HepG2 (cell line): ENCODE data around the gene CADPS. TPM values are rescaled to one million over a fixed set of nuclear protein-coding genes. Genes with fewer than 3 reads are reported as not detected.

Experiments
- ATAC-seq: fragments of 200-7000 bp; cut with Tn5 transposase; 3 replicates; pipeline ENCODE4 v1.9.1; 2020; ENCODE audit warnings: mild to moderate bottlenecking, moderate library complexity
- BruUV-seq: library from RNA; stranded (reverse); fragments of 400-500 nt; replicated peaks from 2 replicates; lab custom pipeline; 2021; lab: Mats Ljungman, UMichigan
- CTCF ChIA-PET: fragments of 300-600 bp; formaldehyde crosslinking; extraction: SDS; loops from one replicate; lab custom pipeline; 2021; ENCODE audit warnings: low total read pairs, inconsistent platforms, low intra/inter-chr PET ratio; lab: Yijun Ruan, JAX
- POLR2A ChIA-PET: fragments of 350-600 bp; sonication (Branson Sonifier 250); formaldehyde crosslinking; loops from one replicate; lab custom pipeline; 2020; ENCODE audit warnings: antibody characterized with exemption, inconsistent platforms; lab: Yijun Ruan, JAX
- DNase-seq: peaks from one replicate; pipeline ENCODE4 v3.0.0-alpha.2; 2015; ENCODE audit warnings: low spot score
- FAIRE-seq: peaks from 3 replicates; lab custom pipeline; 2011; peaks lifted over from hg19 to GRCh38; lab: Jason Lieb, UNC
- H2AFZ ChIP-seq: one replicate; pipeline ENCODE4 v1.6.1; 2011; ENCODE audit warnings: low read length, inconsistent platforms
- H3K27ac ChIP-seq: fragments of 300-600 bp; 3 replicates; pipeline ENCODE4 v1.8.0; 2011; ENCODE audit warnings: mixed run types, mild to moderate bottlenecking, mixed read lengths, low read length, inconsistent platforms; ENCODE audit not compliant: insufficient read depth; ENCODE audit errors: extremely low read length
- H3K27me3 ChIP-seq, 2 experiments: fragments of 200-600 bp in 1 of 2; 2 replicates in 1 of 2; 3 replicates in 1 of 2; pipeline versions ENCODE4 v1.6.0 to v1.8.0; 2011; ENCODE audit warnings: low read length in 2 of 2, mild to moderate bottlenecking in 2 of 2, moderate library complexity in 2 of 2, inconsistent platforms in 1 of 2; ENCODE audit not compliant: insufficient read depth in 2 of 2, control insufficient read depth in 1 of 2
- H3K36me3 ChIP-seq, 2 experiments: fragments of 200-600 bp in 1 of 2; replicated peaks in 1 of 2; 2 replicates in 1 of 2; 3 replicates in 1 of 2; pipeline versions ENCODE4 v1.5.1 to v1.8.0; 2011; ENCODE audit warnings: low read length in 2 of 2, inconsistent platforms in 1 of 2; ENCODE audit not compliant: insufficient read depth in 2 of 2, control insufficient read depth in 1 of 2
- H3K4me1 ChIP-seq: 2 replicates; pipeline ENCODE4 v1.5.1; 2012; ENCODE audit warnings: low read length, inconsistent platforms; ENCODE audit not compliant: insufficient read depth
- H3K4me2 ChIP-seq: 2 replicates; pipeline ENCODE4 v1.6.0; 2011; ENCODE audit warnings: low read depth, low read length, inconsistent platforms
- H3K4me3 ChIP-seq, 3 experiments: fragments of 200-600 bp in 1 of 3; sonication (generic), shearing (Covaris generic) in 1 of 3; replicated peaks in 1 of 3; 2 replicates each; pipeline ENCODE4 v1.5.1; 2011 to 2016; ENCODE audit warnings: low read length in 3 of 3, inconsistent platforms in 2 of 3, low read depth in 2 of 3, mild to moderate bottlenecking in 2 of 3, control low read depth in 1 of 3, mixed read lengths in 1 of 3; ENCODE audit not compliant: insufficient read depth in 1 of 3
- H3K79me2 ChIP-seq: one replicate; pipeline ENCODE4 v1.6.1; 2011; ENCODE audit warnings: low read length, inconsistent platforms; ENCODE audit not compliant: insufficient read depth
- H3K9ac ChIP-seq: 2 replicates; pipeline ENCODE4 v1.6.0; 2011; ENCODE audit warnings: mild to moderate bottlenecking, low read depth, low read length, inconsistent platforms; ENCODE audit not compliant: insufficient read depth
- H3K9me3 ChIP-seq: 2 replicates; pipeline ENCODE4 v1.5.1; 2012; ENCODE audit warnings: mild to moderate bottlenecking, low read length
- H4K20me1 ChIP-seq: 2 replicates; pipeline ENCODE4 v1.6.0; 2011; ENCODE audit warnings: inconsistent platforms, mild to moderate bottlenecking, low read length, moderate library complexity; ENCODE audit not compliant: insufficient read depth
- E2F5 ChIP-seq: sonication (generic); formaldehyde crosslinking; conservative IDR thresholded peaks from 2 replicates; pipeline ENCODE4 v1.4.0; 2020; ENCODE audit warnings: missing genetic modification reagents
- GMEB1 ChIP-seq: sonication (generic); formaldehyde crosslinking; IDR thresholded peaks from 2 replicates; pipeline ENCODE4 v1.5.1; 2020; ENCODE audit warnings: missing genetic modification reagents, mild to moderate bottlenecking, borderline replicate concordance
- NCOA5 ChIP-seq: sonication (generic); formaldehyde crosslinking; IDR thresholded peaks from 2 replicates; pipeline ENCODE4 v1.4.0; 2020; ENCODE audit warnings: missing genetic modification reagents
- RAD21 ChIP-seq: fragments of 450-650 bp; formaldehyde crosslinking; IDR thresholded peaks from 2 replicates; pipeline ENCODE4 v1.5.0; 2020; ENCODE audit warnings: mild to moderate bottlenecking
- SP2 ChIP-seq: sonication (generic); formaldehyde crosslinking; IDR thresholded peaks from 2 replicates; pipeline ENCODE4 v1.5.1; 2020; ENCODE audit warnings: mild to moderate bottlenecking, missing genetic modification reagents
- TCF7 ChIP-seq: sonication (generic); IDR thresholded peaks from 2 replicates; pipeline ENCODE4 v1.6.1; 2016; ENCODE audit warnings: antibody characterized with exemption, low read depth
- THAP9 ChIP-seq: sonication (generic); formaldehyde crosslinking; IDR thresholded peaks from 2 replicates; pipeline ENCODE4; 2020; ENCODE audit warnings: missing genetic modification reagents, mild to moderate bottlenecking, borderline replicate concordance
- ZNF253 ChIP-seq: sonication (generic); formaldehyde crosslinking; IDR thresholded peaks from 2 replicates; pipeline ENCODE4 v1.8.0; 2022; ENCODE audit warnings: mild to moderate bottlenecking, missing genetic modification reagents, borderline replicate concordance
- ZNF512 ChIP-seq: sonication (generic); formaldehyde crosslinking; IDR thresholded peaks from 2 replicates; pipeline ENCODE4 v1.4.0; 2020; ENCODE audit warnings: mild to moderate bottlenecking, missing genetic modification reagents
- ZNF549 ChIP-seq: sonication (generic); formaldehyde crosslinking; IDR thresholded peaks from 2 replicates; pipeline ENCODE4 v1.5.0; 2020; ENCODE audit warnings: missing genetic modification reagents
- WGBS: methylation state at CpG from one replicate; pipeline ENCODE4 v1.1.6; 2017; ENCODE audit warnings: low lambda C conversion rate; 5-methylcytosine and 5-hydroxymethylcytosine counted together
- in situ Hi-C: cut with HindIII; loops from 2 replicates; pipeline ENCODE4 v1.10.0; 2017; ENCODE audit warnings: low pct_unique_long_range_greater_than_20kb; ENCODE audit not compliant: extremely low pct_ligation_motif_present
- intact Hi-C: fragments of 100-400 bp; cut with micrococcal nuclease; formaldehyde crosslinking; loops from one replicate; pipeline ENCODE4 v1.10.0; 2022; ENCODE audit not compliant: unreplicated experiment
- polyA plus RNA-seq, 8 experiments: library from polyadenylated mRNA; depleted of rRNA in 3 of 8; stranded (reverse) in 7 of 8; unstranded in 1 of 8; fragments of >200 nt; fragmentation: Illumina TruSeq in 4 of 8; extraction: Trizol in 4 of 8; gene quantifications; 2 replicates each; pipeline versions ENCODE4 v1.2.1 to v1.2.3, GENCODE V29; 2011 to 2016; ENCODE audit warnings: low read depth in 4 of 8, missing spikeins in 1 of 8, mixed read lengths in 1 of 8; ENCODE audit not compliant: insufficient read depth in 1 of 8
- total RNA-seq, 5 experiments: library from RNA; depleted of rRNA; stranded (reverse); fragments of >200 nt; fragmentation: Illumina TruSeq; extraction: Trizol; gene quantifications; 2 replicates each; pipeline ENCODE4 v1.2.3, GENCODE V29; 2016; ENCODE audit warnings: low read depth in 1 of 5
- TF ChIP-seq, protein P1 (sequence below): sonication (generic); formaldehyde crosslinking; IDR thresholded peaks from 2 replicates; pipeline ENCODE4 v1.5.0; 2020; ENCODE audit warnings: mild to moderate bottlenecking, missing genetic modification reagents, borderline replicate concordance
- TF ChIP-seq, protein P2 (sequence below): sonication (generic); formaldehyde crosslinking; IDR thresholded peaks from 2 replicates; pipeline ENCODE4 v1.8.1; 2023; ENCODE audit warnings: mild to moderate bottlenecking, missing genetic modification reagents, borderline replicate concordance

The CADPS gene
- total and polyA plus RNA-seq, 2 of the 13 experiments (the other 11 are each of a cell fraction or from before 2014, with no cell fraction given), result not detected

DNA sequence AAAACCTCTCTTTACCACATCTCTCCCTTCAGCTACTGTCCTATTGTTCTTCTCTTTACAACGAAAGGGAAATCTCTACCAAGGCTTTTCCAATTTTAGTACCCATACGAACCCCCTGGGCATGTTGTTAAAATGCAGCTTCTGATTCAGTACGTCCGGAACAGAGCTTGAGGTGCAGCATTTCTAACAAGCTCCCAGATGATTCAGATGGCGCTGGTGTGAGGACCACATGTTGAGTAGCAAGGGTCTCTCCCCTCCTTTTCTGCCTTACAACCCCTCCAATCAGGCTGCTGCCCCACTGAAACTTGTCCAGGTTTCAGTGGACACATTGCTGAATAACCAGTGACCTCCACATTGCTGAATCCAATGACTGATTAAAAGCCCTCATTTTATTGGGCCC is 324.8 kb downstream of the CADPS start (continued):
- no peak for TF ChIP-seq THAP9 (CRISPR knock-in tag)
- no peak for TF ChIP-seq TCF7
- TF ChIP-seq, protein P1, sequence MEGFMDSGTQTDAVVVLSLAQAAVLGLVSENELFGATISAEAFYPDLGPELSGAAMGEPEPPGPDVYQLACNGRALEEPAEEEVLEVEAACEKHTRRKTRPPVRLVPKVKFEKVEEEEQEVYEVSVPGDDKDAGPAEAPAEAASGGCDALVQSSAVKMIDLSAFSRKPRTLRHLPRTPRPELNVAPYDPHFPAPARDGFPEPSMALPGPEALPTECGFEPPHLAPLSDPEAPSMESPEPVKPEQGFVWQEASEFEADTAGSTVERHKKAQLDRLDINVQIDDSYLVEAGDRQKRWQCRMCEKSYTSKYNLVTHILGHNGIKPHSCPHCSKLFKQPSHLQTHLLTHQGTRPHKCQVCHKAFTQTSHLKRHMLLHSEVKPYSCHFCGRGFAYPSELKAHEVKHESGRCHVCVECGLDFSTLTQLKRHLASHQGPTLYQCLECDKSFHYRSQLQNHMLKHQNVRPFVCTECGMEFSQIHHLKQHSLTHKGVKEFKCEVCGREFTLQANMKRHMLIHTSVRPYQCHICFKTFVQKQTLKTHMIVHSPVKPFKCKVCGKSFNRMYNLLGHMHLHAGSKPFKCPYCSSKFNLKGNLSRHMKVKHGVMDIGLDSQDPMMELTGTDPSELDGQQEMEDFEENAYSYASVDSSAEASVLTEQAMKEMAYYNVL (CRISPR knock-in tag), result no peak

DNA sequence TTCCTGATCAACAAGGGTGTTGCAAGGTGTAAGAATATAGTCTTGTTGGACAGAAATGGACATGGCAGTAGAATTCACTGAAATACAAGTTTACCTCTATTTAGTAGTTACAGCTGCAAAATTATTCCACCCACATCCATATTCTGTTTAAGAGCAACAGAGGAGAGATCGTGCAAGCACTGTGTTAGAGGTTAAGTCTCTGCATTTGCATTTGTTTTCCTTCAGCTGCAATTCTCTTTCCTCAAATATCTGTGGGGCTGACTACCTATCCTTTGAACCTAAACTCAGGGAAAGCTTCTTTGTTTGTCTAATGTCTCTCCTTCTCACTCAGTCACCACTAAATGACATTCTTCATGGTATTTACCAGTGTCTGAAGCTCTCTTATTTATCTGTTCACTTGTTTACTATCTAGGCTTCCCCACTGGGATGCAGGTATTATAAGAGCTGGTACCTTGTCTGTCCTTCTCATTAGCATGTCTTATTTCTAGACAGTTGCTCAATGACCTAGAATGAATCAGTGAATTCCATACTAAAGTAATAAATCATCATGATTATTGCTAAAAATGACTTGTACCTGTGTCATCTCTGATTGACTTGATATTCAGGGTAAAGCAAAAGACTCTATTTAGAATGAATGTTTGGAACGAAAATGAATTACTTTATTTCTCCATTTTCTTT is 326.5 kb downstream of the CADPS start:
- Histone ChIP-seq H3K27me3 (peaks cover 0 to 1% of the 10 kb centered on the region in 2 experiments; a peak in 1 of 5 replicates), H3K4me2 (no peak overlapping the region), H4K20me1 (no peaks in the 10 kb centered on the region), H3K4me1 (no peaks in the 10 kb centered on the region), H2AFZ (no peak overlapping the region), H3K9ac (no peak overlapping the region), H3K36me3 (no peaks in the 10 kb centered on the region), H3K27ac (no peak overlapping the region), H3K9me3 (no peaks in the 10 kb centered on the region), H3K79me2 (no peaks in the 10 kb centered on the region), H3K4me3 (no peak overlapping the region)
- FAIRE-seq (no peak), ATAC-seq (no peak), DNase-seq (no peak)
- POLR2A ChIA-PET, result no interaction called here
- WGBS, result 0% methylated on average over 2 of the region's 2 CpGs
- intact Hi-C loops, result no loop called here
- no TSS peak for BruUV-seq
- in situ Hi-C loops, result no loop called here
- CTCF ChIA-PET, result no interaction called here
- TF ChIP-seq E2F5, result no peak
- TF ChIP-seq ZNF549, result no peak
- no peak for TF ChIP-seq ZNF512 (CRISPR knock-in tag)
- TF ChIP-seq, protein P2, sequence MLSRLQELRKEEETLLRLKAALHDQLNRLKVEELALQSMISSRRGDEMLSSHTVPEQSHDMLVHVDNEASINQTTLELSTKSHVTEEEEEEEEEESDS (CRISPR knock-in tag), result no peak
- no peak for TF ChIP-seq RAD21 (CRISPR knock-in tag)
- TF ChIP-seq NCOA5 (CRISPR knock-in tag), result no peak
- TF ChIP-seq ZNF253, result no peak
- TF ChIP-seq SP2 (CRISPR knock-in tag), result no peak
- TF ChIP-seq GMEB1 (CRISPR knock-in tag), result no peak
